Activated CD8-positive, alpha-beta memory T cell treated with anti-CD3 and anti-CD28 coated beads, Interleukin-2, amount 50 U/mL, for 4 hours (primary cell): ENCODE results near the gene ADAMTS17.

Experiments
- DNase-seq: peaks from one replicate; pipeline ENCODE4 v3.0.0-alpha.2; 2020

Gene ADAMTS17, protein sequence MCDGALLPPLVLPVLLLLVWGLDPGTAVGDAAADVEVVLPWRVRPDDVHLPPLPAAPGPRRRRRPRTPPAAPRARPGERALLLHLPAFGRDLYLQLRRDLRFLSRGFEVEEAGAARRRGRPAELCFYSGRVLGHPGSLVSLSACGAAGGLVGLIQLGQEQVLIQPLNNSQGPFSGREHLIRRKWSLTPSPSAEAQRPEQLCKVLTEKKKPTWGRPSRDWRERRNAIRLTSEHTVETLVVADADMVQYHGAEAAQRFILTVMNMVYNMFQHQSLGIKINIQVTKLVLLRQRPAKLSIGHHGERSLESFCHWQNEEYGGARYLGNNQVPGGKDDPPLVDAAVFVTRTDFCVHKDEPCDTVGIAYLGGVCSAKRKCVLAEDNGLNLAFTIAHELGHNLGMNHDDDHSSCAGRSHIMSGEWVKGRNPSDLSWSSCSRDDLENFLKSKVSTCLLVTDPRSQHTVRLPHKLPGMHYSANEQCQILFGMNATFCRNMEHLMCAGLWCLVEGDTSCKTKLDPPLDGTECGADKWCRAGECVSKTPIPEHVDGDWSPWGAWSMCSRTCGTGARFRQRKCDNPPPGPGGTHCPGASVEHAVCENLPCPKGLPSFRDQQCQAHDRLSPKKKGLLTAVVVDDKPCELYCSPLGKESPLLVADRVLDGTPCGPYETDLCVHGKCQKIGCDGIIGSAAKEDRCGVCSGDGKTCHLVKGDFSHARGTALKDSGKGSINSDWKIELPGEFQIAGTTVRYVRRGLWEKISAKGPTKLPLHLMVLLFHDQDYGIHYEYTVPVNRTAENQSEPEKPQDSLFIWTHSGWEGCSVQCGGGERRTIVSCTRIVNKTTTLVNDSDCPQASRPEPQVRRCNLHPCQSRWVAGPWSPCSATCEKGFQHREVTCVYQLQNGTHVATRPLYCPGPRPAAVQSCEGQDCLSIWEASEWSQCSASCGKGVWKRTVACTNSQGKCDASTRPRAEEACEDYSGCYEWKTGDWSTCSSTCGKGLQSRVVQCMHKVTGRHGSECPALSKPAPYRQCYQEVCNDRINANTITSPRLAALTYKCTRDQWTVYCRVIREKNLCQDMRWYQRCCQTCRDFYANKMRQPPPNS

DNA sequence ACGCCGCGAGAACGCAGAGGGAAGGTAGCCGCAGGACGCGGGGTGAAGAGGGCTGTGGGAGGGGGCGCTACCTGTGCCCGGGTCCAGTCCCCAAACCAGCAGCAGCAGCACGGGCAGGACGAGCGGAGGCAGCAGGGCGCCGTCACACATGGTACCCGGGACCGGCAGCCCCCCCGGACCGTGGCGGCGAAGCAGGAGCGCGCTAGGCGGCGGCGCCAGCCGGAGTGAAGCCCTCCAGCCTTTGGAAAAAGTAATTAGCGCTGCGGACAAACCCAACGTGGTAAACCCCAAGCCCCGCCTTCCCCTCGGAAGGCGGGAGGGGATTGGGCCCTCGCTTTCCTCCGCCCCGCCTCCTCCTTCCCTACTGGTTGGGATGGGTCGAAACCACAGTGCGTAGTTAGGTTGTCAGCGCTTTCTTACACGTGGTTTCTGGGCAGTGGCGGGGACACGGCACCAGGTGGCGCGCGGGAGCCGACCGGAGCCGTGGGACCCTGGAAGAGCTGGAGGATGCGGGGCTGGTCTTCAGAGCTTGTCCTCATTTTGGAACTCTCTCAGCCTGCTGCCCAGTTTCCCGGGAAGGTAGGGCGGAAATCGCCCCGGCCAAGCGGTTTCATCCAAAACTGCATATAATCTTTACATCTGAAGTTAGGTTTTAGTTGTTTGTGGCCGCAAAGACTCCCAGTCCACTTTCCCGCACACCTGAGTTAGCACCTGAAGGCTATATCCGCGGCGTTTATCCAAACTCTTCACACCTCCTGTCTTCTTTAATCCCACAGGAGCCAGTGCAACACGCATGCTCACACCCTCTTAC lies at the start of gene ADAMTS17:
ADAMTS17 (minus strand) TSS at position 226 of the 811 bp plus-strand sequence; CDS start at position 150, 76 bp downstream.
- DNase-seq: peak; percentile 94

DNA sequence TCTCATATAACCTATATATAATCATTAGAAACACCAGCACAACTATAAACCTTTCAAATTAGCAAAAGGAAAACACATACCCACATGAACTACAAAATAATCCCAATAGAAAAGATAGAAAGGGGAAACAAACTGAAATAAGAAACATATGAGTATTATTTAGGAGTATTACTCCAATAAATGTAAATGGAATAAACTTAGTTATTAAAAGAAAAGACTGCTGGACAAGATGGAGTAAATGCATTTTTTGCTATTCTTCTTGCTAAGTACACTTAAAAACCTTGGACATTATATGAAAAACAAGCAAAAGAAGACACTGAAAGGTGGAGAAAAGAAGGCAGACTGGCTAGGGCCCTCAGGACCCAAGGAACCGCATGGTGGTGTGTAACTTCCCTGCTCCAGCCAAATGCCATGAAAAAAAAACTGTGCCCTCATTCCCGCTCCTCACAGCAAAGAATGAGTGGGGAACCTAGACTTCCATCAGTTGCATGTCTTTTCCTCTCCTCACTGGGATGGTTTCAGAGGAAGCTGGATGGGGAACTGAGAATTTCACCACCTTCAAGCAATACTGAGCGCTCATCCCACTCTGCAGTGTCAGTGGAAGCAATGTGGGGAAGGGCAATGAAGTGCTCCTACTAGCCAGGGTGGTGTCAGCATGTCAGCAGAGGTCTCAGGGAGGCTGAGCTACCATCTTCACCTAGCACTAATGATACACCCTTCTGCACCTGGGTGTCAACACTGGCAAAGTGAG lies 43.7 kb upstream of the ADAMTS17 start:
- DNase-seq: no peak

DNA sequence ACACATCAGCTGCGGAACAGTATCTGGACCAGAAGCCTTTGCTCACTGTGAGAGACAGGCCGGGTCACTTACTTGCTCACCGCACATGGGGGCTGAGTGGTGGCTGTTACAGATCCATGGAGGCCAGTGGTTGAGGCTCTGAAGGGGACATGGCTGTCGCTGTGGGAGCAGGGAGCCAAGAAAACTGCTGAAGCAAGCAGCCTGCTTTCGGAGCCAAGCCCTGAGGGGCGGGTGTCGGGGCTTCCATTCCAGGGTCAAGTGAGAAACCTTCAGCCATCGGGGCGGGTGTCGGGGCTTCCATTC lies 42.3 kb upstream of the ADAMTS17 start:
- DNase-seq: no peak

DNA sequence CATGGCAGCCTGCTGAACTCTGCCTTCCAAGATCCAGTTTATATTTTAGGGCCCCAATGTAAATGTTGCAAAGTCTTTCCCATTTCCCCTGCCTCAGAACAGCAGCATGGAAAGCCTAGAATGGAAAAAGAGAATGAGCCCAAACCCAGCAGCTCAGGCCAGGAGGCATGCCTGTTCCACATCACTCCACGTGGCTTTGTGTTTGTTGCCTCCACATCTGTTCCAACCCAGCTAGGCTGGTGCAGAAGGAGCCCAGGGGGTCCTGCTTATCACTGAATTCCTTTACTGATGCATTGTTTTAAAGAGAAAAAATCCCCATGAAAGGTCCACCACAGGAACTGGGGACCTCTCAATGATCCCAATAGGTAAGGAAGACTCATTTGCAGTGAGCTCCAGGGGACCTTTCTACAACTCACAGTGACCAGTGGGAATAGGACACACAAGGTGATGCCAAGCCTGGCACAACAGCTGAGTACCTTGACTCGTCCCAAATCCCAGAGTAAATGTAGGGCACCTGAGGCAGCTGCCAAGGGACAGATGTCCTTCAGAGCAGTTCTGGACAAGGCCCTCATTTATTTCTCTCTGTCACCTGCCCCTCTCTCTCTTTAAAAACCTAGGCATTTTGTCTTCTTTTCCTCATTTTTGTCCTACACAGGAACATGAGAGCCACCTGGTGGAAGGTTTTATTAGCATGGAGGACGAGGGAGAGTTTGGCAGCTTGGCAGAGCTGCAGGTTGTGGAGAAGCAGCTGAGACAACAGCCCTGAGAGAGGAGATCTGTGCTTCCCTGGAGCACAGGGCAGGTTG lies 41.7 kb upstream of the ADAMTS17 start:
- DNase-seq: no peak

DNA sequence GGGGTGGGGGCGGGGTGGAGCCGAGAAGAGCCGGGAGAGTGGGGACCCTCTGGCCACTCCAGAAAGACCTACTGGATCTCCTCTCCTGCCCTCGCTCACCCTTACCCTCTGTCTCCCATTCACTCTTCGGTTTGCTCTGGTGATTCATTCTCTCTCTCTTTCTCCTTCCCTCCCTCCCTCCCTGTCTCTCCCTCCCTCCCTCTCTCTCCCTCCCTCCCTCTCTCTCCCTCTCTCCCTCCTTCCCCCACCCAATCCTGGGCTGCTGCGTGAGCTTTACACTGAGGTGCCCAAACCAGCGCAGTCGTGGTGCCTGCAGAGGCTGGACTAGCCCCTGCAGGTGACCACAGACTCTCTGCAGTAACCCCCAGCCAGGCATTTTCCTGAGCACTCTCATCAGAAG lies 32.2 kb upstream of the ADAMTS17 start:
- DNase-seq: no peak

DNA sequence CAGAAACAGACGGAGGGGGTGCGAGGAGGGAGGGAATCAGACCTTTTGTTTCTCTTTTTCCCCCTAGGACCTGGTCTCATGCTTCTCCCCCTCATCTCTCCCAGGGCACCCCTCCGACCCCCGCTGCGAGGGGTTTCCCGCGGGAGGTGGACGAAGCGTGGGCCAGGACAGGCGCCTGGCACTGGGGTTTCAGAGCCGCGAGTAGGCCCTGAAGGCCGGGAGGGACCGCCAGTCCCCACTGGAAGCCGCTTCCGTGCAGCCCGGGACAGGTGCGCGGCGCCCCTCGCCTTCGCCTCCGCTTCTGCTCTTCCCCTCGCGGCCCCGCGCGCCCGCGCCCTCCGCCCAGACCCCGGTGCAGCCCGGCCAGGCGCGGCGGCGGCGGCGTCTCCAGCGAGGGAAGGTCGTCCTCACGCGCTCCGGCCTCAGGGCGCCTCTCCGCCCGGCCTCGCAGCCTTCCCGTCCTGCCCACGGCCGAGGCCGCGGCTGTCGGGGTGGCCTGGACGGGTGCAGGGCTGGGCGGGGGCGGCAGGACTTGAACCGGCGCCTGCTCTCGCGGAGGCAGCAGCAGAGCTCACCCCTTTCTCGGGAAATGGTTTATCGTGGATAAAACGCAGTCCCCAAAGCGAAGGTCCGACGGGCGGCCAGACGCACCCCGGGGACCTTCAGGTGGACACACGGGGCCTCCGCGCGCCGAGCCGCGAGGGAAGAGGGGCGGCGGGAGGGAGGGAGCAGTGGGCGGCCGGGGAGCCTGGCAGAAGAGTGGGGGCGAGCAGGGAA lies 31.5 kb upstream of the ADAMTS17 start:
- no peak for DNase-seq

DNA sequence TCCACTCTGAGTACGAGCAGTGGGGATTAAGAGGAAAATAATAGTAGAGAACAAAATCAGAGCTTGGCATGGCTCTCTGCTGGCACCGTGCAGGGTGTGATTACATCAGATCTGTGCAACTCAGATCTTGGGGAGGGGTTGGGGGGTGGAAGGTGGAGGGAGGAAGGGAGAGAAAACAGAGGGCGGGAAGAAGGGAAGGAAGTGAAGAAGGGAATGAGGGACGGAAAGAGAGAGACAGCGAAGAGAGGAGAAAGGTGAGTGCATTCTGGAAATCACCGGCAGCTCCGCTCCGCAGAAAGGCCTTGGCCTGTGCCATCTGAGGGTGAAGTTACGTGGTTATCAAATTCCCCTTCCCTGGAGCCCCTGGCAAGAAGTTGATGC lies 31.0 kb upstream of the ADAMTS17 start:
- no peak for DNase-seq

DNA sequence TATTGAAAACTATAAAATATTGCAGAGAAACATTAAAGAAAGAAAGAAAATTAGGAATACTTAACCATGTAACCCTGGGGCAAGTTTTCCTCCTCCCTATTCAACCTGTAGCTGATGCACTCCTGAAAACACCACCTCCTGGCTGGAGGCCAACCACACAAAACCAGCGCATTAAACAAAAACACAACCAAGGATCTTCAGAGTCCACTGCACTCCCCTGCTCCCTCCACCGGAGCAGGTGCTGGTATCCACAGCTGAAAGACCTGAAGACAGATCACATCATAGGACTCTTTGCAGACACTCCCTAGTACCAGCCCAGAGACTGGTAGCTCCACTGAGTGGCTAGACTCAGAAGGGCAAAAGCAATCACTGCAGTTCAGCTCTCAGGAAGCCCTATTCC lies 13.6 kb upstream of the ADAMTS17 start:
- DNase-seq: no peak

DNA sequence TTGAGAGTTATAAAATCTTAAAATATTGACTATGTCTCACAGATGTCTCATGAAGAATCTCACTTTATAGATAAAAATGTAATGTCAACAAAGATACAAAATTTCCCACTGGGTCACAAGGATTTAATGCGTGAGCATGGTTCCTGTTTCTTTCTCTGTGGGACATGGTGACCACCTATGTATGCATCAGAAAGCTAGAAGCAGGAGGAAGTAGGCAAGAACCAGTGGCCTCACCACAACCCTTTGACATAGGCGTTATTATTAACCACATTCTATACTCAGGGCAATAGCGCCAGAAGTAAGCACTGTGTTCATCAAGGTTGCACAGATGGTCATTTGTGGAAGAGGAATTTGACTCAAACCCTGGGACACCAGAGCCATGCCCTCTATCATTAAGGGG lies 11.7 kb upstream of the ADAMTS17 start:
- no peak for DNase-seq

DNA sequence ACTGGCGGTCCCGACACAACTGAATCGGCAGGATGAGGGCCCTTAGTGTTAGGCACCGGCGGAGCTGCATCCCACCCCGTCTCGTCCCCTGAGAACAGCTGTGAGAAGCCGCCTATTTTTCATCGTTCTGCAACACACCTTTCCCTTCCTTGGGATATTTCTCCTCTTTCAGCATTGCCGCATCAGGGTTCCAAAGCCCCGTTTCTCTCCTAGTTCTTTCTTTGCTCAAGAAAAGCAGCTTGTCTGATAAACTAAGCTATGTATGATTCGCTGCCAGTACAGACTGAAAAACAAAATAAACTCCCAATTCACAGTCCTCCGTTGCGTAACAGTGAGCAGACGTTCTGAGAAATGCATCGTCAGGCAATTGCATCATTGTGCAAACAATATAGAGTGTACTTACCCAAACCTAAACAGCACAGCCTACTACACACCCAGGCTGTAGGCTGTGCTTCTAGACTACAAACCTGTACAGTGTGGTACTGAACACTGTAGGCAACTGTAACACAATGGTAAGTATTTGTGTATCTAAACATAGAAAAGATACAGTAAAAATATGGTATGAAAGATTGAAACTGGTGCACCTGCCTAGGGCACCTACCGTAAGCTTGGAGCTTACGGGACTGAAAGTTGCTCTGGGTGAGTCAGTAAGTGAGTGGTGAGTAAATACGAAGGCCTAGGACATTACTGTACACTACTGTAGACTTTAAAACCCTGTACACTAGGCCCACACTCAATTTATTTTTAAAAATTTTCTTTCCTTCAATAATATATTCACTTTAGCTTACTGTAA lies 8.9 kb upstream of the ADAMTS17 start:
- no peak for DNase-seq

DNA sequence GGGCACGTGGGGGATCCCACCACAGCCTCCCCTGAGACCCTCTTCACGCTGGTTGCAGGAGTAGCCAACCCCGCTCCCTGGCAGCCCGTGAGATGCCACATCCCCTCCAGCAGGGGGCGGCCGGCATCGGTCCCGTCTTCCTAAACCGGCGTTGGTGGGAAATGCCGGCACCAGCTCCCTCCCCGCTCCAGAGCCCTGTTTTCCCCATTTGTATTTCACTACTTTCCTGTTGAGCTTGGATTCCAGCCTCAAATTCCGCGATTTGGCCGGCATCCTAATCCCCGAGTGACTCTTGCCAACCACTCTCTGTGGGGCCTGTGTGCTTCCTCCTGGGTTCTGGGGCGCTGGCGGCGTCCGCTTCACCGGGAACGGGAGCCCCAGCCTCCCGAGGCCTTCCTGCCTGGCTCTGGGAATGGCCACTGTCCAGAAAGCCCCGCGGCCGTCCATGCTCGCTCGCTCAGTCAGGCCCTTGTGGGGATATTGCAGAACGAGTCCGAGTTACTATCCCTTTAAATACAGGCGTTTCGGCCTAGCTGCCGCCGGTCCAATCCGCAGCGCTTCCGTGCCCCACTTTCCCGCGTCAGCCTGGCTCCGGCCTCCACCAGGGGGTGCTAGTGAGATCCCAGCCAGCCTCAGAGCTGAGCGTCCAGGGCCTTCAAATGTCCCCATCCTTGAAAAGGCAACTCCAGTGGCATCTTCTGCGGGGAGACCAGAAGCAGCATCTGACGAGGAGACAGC lies 8.1 kb upstream of the ADAMTS17 start:
- DNase-seq: peak; percentile 85

DNA sequence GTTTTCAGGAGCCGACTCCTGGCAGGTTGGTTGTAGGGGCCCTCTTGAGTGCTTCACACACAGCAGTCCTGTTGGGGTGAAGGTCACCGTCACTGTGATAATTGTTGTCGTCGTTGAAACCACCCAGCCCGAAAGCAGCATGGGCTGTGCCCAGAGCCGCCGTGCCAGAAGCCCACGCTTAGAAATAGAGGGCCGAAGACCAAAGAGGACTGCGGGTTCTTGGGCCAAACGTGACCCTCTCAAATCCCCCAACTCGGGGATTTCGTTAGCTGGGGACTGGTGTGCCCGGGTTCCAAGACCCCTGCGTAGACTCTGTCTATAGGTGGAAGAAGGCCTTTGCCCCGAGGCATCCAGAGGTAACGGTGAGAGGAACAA lies 7.5 kb upstream of the ADAMTS17 start:
- no peak for DNase-seq

DNA sequence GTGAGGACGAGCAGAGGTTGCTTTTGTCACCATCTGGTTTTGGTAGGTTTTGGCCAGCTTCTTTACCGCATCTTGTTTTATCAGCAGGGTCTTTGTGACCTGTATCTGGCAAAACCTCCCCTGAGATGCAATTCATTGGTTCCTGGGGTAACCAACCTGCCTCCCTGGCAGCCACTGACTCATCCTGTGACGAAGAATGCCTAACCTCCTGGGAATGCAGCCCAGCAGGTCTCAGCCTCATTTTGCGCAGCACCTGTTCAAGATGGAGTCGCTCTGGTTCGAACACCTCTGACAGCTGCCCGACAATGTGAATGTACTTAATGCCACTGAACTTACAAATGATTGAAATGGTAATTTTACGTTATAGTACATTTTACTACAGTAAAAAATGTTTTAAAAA lies 6.8 kb upstream of the ADAMTS17 start:
- no peak for DNase-seq

DNA sequence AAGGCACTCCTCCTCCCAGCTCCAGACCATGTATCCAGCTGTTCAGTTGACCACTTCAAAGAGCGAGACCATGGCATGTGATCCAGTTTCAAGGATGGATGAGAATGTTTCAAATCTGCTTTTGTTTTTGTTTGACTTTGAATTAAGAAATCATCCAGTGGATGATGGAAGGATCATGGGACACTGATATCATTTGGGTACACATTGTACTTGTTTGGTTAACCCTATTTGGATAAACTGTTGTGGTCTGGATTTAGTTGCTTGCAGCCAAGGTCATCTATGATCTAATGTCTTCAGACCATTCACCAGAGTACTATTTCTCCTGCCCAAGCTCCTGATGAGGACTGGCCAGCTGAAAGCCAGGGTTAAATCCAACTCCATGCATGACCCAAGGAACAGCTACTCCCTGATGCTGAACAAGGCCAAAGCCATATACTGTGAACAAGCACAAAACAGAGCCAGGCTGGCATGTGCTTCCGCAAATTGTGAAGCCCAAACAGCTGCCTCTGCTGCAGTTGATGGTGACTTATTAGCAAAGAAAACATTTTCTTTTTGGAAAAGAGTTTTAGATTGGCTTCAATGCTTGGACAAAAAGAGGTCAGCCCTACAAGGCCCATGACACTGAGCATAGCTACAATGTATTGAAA lies 5.2 kb upstream of the ADAMTS17 start:
- no peak for DNase-seq

DNA sequence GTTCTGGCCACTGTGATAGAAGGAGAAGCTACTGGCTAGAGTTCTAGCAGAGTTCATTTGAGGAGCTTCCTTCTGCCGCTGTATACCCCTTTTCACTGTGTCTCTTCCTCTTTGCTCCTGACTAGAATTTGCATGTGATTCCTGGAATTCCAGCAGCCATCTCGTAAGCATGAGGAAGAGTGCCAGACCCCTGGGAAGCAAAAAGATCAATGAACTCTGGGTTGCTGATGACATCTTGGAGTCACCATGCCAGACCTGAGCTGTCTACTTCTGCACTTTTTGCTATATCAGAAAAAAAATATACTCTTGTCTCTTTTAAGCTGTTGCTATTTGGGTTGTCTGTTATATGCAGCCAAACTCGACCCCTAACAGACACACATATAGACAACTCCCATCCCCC lies 3.7 kb upstream of the ADAMTS17 start:
- DNase-seq: no peak

DNA sequence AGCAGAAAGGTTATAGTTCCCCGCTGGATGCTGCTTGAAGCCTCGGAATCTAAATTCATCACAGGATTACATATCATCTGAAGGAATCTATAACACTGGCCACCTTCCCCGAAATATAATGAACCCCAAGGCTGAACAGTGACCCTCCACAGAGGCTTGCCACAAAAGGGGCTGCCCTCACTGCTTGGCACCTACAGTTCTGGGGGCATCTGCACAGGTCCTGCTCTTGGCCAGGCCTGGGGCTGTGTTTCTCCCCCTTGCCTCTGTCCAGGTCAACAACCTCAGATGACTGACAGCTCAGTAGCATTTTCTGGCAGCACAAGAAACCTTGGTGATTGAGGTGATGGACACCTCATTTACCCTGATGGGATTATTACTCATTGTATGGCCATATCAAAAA lies 1.5 kb upstream of the ADAMTS17 start:
- DNase-seq: no peak

DNA sequence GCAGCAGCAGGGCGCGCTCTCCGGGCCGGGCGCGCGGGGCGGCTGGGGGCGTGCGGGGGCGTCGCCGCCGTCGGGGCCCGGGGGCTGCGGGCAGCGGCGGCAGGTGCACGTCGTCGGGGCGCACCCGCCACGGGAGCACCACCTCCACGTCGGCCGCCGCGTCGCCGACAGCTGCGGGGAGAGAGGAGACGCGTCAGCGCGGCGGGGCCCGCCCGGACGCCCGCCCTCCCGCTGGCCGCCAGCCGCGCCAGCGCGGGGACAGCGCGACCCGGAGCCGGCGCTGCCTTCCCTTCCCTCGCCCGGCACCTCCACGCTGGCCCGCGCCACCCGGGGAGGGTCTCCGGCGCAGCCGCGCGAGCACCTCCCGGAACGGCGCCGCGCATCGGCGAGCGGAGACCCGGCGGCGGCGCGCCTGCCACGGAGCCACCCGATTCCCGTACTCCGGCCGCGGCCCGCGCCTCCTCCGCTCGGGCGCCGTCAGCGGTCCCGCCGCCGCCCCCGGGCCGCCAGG lies 481 bp downstream of the ADAMTS17 start:
- DNase-seq: peak; percentile 35

DNA sequence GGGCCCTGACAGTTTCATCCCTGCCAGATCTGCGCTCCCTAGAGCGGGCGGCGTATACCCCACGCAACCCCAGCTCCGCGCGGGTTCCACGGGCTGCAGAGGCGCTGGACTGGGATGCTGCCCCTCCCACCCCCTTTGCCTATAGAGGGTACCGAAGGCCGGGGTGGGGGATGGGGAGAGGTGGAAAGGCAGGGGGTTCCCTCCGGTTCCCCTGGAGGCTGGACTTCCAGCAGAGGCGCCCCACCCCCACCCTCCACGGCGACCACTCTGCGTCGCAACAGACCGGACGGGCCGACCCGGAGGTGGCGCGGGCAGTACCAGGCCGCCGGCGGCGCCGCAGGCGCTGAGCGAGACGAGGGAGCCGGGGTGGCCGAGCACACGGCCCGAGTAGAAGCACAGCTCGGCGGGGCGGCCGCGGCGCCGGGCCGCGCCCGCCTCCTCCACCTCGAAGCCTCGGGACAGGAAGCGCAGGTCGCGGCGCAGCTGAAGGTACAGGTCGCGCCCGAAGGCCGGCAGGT lies 995 bp downstream of the ADAMTS17 start:
- DNase-seq: no peak
